CD14-positive monocyte (primary cell): Measurements from ENCODE around the gene SMAD3. TPM values are rescaled to one million over a fixed set of nuclear protein-coding genes. Genes with fewer than 3 reads are reported as not detected.

Source experiments
- DNase-seq, 3 donors: peaks; one replicate each; pipeline ENCODE4 v3.0.0-alpha.2; 2011 to 2022
- H2AFZ ChIP-seq: 2 replicates; pipeline ENCODE4 v1.6.0; 2012; ENCODE audit warnings: mild to moderate bottlenecking, low read depth, low read length, inconsistent platforms; ENCODE audit not compliant: insufficient read depth, poor library complexity, severe bottlenecking
- H3K27ac ChIP-seq, 2 donors: 1 replicate in 1 of 2; 2 replicates in 1 of 2; pipeline ENCODE4 v1.5.1; 2012 to 2013; ENCODE audit warnings: low read length in 2 of 2, control low read depth in 1 of 2, inconsistent platforms in 1 of 2, low read depth in 1 of 2, mild to moderate bottlenecking in 1 of 2
- H3K27me3 ChIP-seq, 2 donors: one replicate each; pipeline versions ENCODE4 v1.6.0 to v1.6.1; 2011 to 2013; ENCODE audit warnings: low read length in 2 of 2; ENCODE audit not compliant: control insufficient read depth in 2 of 2, insufficient read depth in 2 of 2
- H3K36me3 ChIP-seq, 2 donors: replicated peaks in 1 of 2; 1 replicate in 1 of 2; 2 replicates in 1 of 2; pipeline versions ENCODE4 v1.5.1 to v1.6.1; 2012 to 2013; ENCODE audit warnings: low read length in 2 of 2, control low read depth in 1 of 2, inconsistent platforms in 1 of 2, mild to moderate bottlenecking in 1 of 2; ENCODE audit not compliant: insufficient read depth in 2 of 2, control insufficient read depth in 1 of 2
- H3K4me1 ChIP-seq, 2 donors: 1 replicate in 1 of 2; 2 replicates in 1 of 2; pipeline versions ENCODE4 v1.5.1 to v1.6.1; 2012 to 2013; ENCODE audit warnings: low read length in 2 of 2, control low read depth in 1 of 2, inconsistent platforms in 1 of 2, mild to moderate bottlenecking in 1 of 2, moderate library complexity in 1 of 2; ENCODE audit not compliant: insufficient read depth in 2 of 2, control insufficient read depth in 1 of 2
- H3K4me2 ChIP-seq: replicated peaks from 2 replicates; pipeline ENCODE3; 2012; ENCODE audit warnings: low read length, moderate library complexity, mild to moderate bottlenecking; ENCODE audit not compliant: poor library complexity, severe bottlenecking; ENCODE audit errors: extremely low read depth
- H3K4me3 ChIP-seq, 3 experiments: fragments of 200-600 bp in 1 of 3; sonication (generic) in 1 of 3; replicated peaks in 1 of 3; 1 replicate in 2 of 3; 2 replicates in 1 of 3; pipeline ENCODE4 v1.5.1; 2011 to 2013; ENCODE audit warnings: low read length in 3 of 3, mild to moderate bottlenecking in 3 of 3, control low read depth in 2 of 3, low read depth in 2 of 3, inconsistent platforms in 1 of 3, moderate library complexity in 1 of 3
- H3K79me2 ChIP-seq: 2 replicates; pipeline ENCODE4 v1.6.0; 2012; ENCODE audit warnings: mild to moderate bottlenecking, control low read depth, inconsistent platforms, low read length, moderate library complexity; ENCODE audit not compliant: insufficient read depth
- H3K9ac ChIP-seq: 2 replicates; pipeline ENCODE4 v1.6.0; 2017; ENCODE audit warnings: low read length, mild to moderate bottlenecking; ENCODE audit not compliant: insufficient read depth, poor library complexity, severe bottlenecking
- H3K9me3 ChIP-seq, 2 donors: replicated peaks in 1 of 2; 1 replicate in 1 of 2; 2 replicates in 1 of 2; pipeline versions ENCODE4 v1.5.1 to v1.6.1; 2012 to 2013; ENCODE audit warnings: low read length in 2 of 2, control low read depth in 1 of 2; ENCODE audit not compliant: control insufficient read depth in 1 of 2, insufficient read depth in 1 of 2
- H4K20me1 ChIP-seq: 2 replicates; pipeline ENCODE4 v1.6.0; 2012; ENCODE audit warnings: mild to moderate bottlenecking, low read length, control low read depth, moderate library complexity; ENCODE audit not compliant: insufficient read depth
- H3K27ac Mint-ChIP-seq, 7 donors: one replicate each; pipeline ENCODE4 v1.8.0; 2020; ENCODE audit warnings: mild to moderate bottlenecking in 7 of 7, mixed read lengths in 7 of 7, moderate library complexity in 6 of 7, inconsistent platforms in 2 of 7
- H3K27me3 Mint-ChIP-seq, 3 donors: one replicate each; pipeline ENCODE4 v1.8.0; 2021 to 2022; ENCODE audit warnings: low read depth in 3 of 3, mild to moderate bottlenecking in 3 of 3, mixed read lengths in 3 of 3, moderate library complexity in 3 of 3, inconsistent platforms in 1 of 3
- H3K36me3 Mint-ChIP-seq, 2 donors: one replicate each; pipeline ENCODE4 v1.8.0; 2020; ENCODE audit warnings: mixed read lengths in 2 of 2, inconsistent platforms in 1 of 2, mild to moderate bottlenecking in 1 of 2
- H3K4me1 Mint-ChIP-seq: one replicate; pipeline ENCODE4 v1.8.0; 2020; ENCODE audit warnings: mild to moderate bottlenecking, mixed read lengths
- H3K4me3 Mint-ChIP-seq, 2 donors: one replicate each; pipeline ENCODE4 v1.8.0; 2020; ENCODE audit warnings: mild to moderate bottlenecking in 2 of 2, mixed read lengths in 2 of 2, moderate library complexity in 1 of 2
- H3K9me3 Mint-ChIP-seq, 7 donors: one replicate each; pipeline ENCODE4 v1.8.0; 2020 to 2022; ENCODE audit warnings: mixed read lengths in 7 of 7, mild to moderate bottlenecking in 6 of 7, moderate library complexity in 6 of 7, inconsistent platforms in 2 of 7
- CTCF ChIP-seq: fragments of 200-600 bp; IDR thresholded peaks from one replicate; pipeline ENCODE4 v1.8.0; 2022; ENCODE audit warnings: antibody characterized with exemption, mild to moderate bottlenecking
- WGBS: methylation state at CpG from one replicate; pipeline ENCODE4 v1.1.5; 2013; ENCODE audit warnings: missing lambda C conversion rate; ENCODE audit not compliant: insufficient coverage; 5-methylcytosine and 5-hydroxymethylcytosine counted together
- intact Hi-C, 2 donors: fragments of 100-400 bp; cut with micrococcal nuclease; formaldehyde crosslinking; loops; one replicate each; pipeline versions ENCODE4 v1.15.0 to v1.15.1; 2023
- polyA plus RNA-seq, 3 donors: library from polyadenylated mRNA; depleted of rRNA in 1 of 3; unstranded in 2 of 3; stranded (reverse) in 1 of 3; fragments of 300-500 nt in 2 of 3; fragments of >200 nt in 1 of 3; fragmentation: Illumina TruSeq in 2 of 3; gene quantifications; 1 replicate in 2 of 3; 2 replicates in 1 of 3; pipeline ENCODE4 v1.2.3, GENCODE V29; 2012 to 2021

SMAD3 gene
- polyA plus RNA-seq, 3 donors: 4.4 to 41.7 (median 5.4) TPM

- H4K20me1 ChIP-seq: no peaks in the 10 kb centered on the region
- Mint-ChIP-seq H3K27me3 (peaks cover 3% of the 10 kb centered on the region in 3 donors), H3K27ac (peak overlapping the region in 4 of 7 donors; percentile 33 to 83 (median 62)), H3K4me1 (peaks cover 4% of the 10 kb centered on the region), H3K9me3 (no peaks in the 10 kb centered on the region), H3K4me3 (peak overlapping the region in 1 of 2 donors; percentile 47), H3K36me3 (peaks cover 38 to 54% of the 10 kb centered on the region in 2 donors)
- no peak overlapping the region for H2AFZ ChIP-seq
- no peaks in the 10 kb centered on the region for H3K27me3 ChIP-seq
- H3K36me3 ChIP-seq: peaks cover 0 to 5% of the 10 kb centered on the region in 2 donors
- H3K27ac ChIP-seq: no peak overlapping the region
- no peaks in the 10 kb centered on the region for H3K9me3 ChIP-seq
- WGBS: 38% methylated on average over 5 of the region's 8 CpGs
- no peak overlapping the region for H3K4me3 ChIP-seq
- no peak for DNase-seq
- no peak for TF ChIP-seq CTCF
- no peak overlapping the region for H3K4me2 ChIP-seq
- intact Hi-C loops: loop anchor here in 1 of 2 donors (5.0 kb wide), 1 partner anchor 37 kb away; the partner anchor contains the start of gene SMAD3
- no peak overlapping the region for H3K9ac ChIP-seq
- peaks cover 85 to 88% of the 10 kb centered on the region in 2 donors for H3K4me1 ChIP-seq
- peaks cover 95% of the 10 kb centered on the region for H3K79me2 ChIP-seq
Observed at GRCh38 chr15:67104510-67104909, 39.1 kb downstream of the SMAD3 start.

- peaks cover 93 to 95% of the 10 kb centered on the region in 2 donors for H3K4me1 ChIP-seq
- DNase-seq: peak in 1 of 3 donors; percentile 58
- H2AFZ ChIP-seq: no peak overlapping the region
- Mint-ChIP-seq H3K27me3 (peaks cover 3% of the 10 kb centered on the region in 3 donors), H3K4me1 (peaks cover under 1% of the 10 kb centered on the region), H3K36me3 (peaks cover 43 to 57% of the 10 kb centered on the region in 2 donors), H3K4me3 (peak overlapping the region in 1 of 2 donors; percentile 0), H3K27ac (peak overlapping the region in 5 of 7 donors; percentile 13 to 95 (median 79)), H3K9me3 (peaks cover 0 to 2% (median 0%) of the 10 kb centered on the region in 7 donors)
- no peak for TF ChIP-seq CTCF
- intact Hi-C loops: loop anchor here (5.0 kb wide), 3 partner anchors 42 to 78 kb away; no protein-coding TSS in a partner anchor
- no peak overlapping the region for H3K9ac ChIP-seq
- H3K4me3 ChIP-seq: no peak overlapping the region
- H3K4me2 ChIP-seq: no peak overlapping the region
- H3K9me3 ChIP-seq: no peaks in the 10 kb centered on the region
- H3K27me3 ChIP-seq: no peaks in the 10 kb centered on the region
- no peaks in the 10 kb centered on the region for H4K20me1 ChIP-seq
- H3K27ac ChIP-seq: no peak overlapping the region
- peaks cover 0 to 5% of the 10 kb centered on the region in 2 donors for H3K36me3 ChIP-seq
- peaks cover 96% of the 10 kb centered on the region for H3K79me2 ChIP-seq
- WGBS: 85% methylated on average over 10 of the region's 11 CpGs
Observed at GRCh38 chr15:67105065-67105951, 39.9 kb downstream of the SMAD3 start.
